H9 (cell line): Measurements from ENCODE around the gene SLC12A2. TPM values are rescaled to one million over a fixed set of nuclear protein-coding genes. Genes with fewer than 3 reads are reported as not detected.

ENCODE experiments used
- DNase-seq: peaks from one replicate; pipeline ENCODE4 v3.0.0-alpha.2; 2017
- H2AFZ ChIP-seq: one replicate; pipeline ENCODE4 v1.6.1; 2013; ENCODE audit warnings: mild to moderate bottlenecking, low read length, control low read depth, moderate library complexity
- H2AK5ac ChIP-seq: 2 replicates; pipeline ENCODE4 v1.6.1; 2013; ENCODE audit warnings: low read length, control low read depth, mixed read lengths; ENCODE audit not compliant: insufficient read length
- H2BK120ac ChIP-seq: one replicate; pipeline ENCODE4 v1.6.1; 2013; ENCODE audit warnings: low read depth, mild to moderate bottlenecking, low read length, control low read depth, inconsistent platforms; ENCODE audit not compliant: poor library complexity, severe bottlenecking
- H2BK12ac ChIP-seq: 2 replicates; pipeline ENCODE4 v1.6.1; 2013; ENCODE audit warnings: low read length, control low read depth, mixed read lengths, low read depth; ENCODE audit not compliant: insufficient read length
- H2BK15ac ChIP-seq: 2 replicates; pipeline ENCODE4 v1.6.1; 2013; ENCODE audit warnings: low read depth, low read length, control low read depth
- H2BK20ac ChIP-seq: one replicate; pipeline ENCODE4 v1.6.1; 2013; ENCODE audit warnings: low read depth, mild to moderate bottlenecking, low read length, control low read depth, inconsistent platforms; ENCODE audit not compliant: poor library complexity, severe bottlenecking
- H2BK5ac ChIP-seq: 2 replicates; pipeline ENCODE4 v1.6.1; 2013; ENCODE audit warnings: low read length, control low read depth, mixed read lengths; ENCODE audit not compliant: insufficient read length
- H3K14ac ChIP-seq: 2 replicates; pipeline ENCODE4 v1.6.1; 2013; ENCODE audit warnings: low read length, control low read depth; ENCODE audit not compliant: insufficient read depth
- H3K18ac ChIP-seq: 2 replicates; pipeline ENCODE4 v1.6.1; 2013; ENCODE audit warnings: low read depth, mild to moderate bottlenecking, mixed read lengths, low read length, control low read depth; ENCODE audit not compliant: insufficient read length
- H3K23ac ChIP-seq: 2 replicates; pipeline ENCODE4 v1.6.1; 2013; ENCODE audit warnings: low read length, control low read depth, mixed read lengths, low read depth; ENCODE audit not compliant: insufficient read length
- H3K23me2 ChIP-seq: 2 replicates; pipeline ENCODE4 v1.6.1; 2013; ENCODE audit warnings: low read depth, mild to moderate bottlenecking, mixed read lengths, low read length, control low read depth; ENCODE audit not compliant: insufficient read length, poor library complexity, severe bottlenecking
- H3K27ac ChIP-seq: 2 replicates; pipeline ENCODE4 v1.5.1; 2013; ENCODE audit warnings: low read length, control low read depth, mixed read lengths, low read depth; ENCODE audit not compliant: insufficient read length
- H3K27me3 ChIP-seq: 2 replicates; pipeline ENCODE4 v1.6.1; 2013; ENCODE audit warnings: low read length, control low read depth, inconsistent platforms; ENCODE audit not compliant: insufficient read depth
- H3K4ac ChIP-seq: 2 replicates; pipeline ENCODE4 v1.6.1; 2013; ENCODE audit warnings: low read depth, mild to moderate bottlenecking, control low read depth, inconsistent platforms, low read length, moderate library complexity
- H3K4me1 ChIP-seq: 2 replicates; pipeline ENCODE4 v1.6.1; 2013; ENCODE audit warnings: low read length, control low read depth, inconsistent platforms; ENCODE audit not compliant: insufficient read depth
- H3K4me2 ChIP-seq: 2 replicates; pipeline ENCODE4 v1.6.1; 2013; ENCODE audit warnings: low read length, control low read depth, mixed read lengths; ENCODE audit not compliant: insufficient read length, insufficient read depth
- H3K56ac ChIP-seq: 2 replicates; pipeline ENCODE4 v1.6.1; 2013; ENCODE audit warnings: low read depth, mild to moderate bottlenecking, mixed read lengths, low read length, control low read depth; ENCODE audit not compliant: insufficient read length
- H3K79me1 ChIP-seq: 2 replicates; pipeline ENCODE4 v1.6.1; 2013; ENCODE audit warnings: low read depth, mild to moderate bottlenecking, moderate library complexity, low read length, control low read depth, inconsistent platforms; ENCODE audit not compliant: insufficient read depth, poor library complexity, severe bottlenecking
- H3K79me2 ChIP-seq: 2 replicates; pipeline ENCODE4 v1.6.1; 2013; ENCODE audit warnings: low read length, control low read depth, inconsistent platforms; ENCODE audit not compliant: insufficient read depth
- H3K9ac ChIP-seq: 2 replicates; pipeline ENCODE4 v1.6.1; 2013; ENCODE audit warnings: low read length, control low read depth, mixed read lengths; ENCODE audit not compliant: insufficient read length; ENCODE audit errors: extremely low read depth
- H3K9me3 ChIP-seq: one replicate; pipeline ENCODE4 v1.6.1; 2013; ENCODE audit warnings: low read depth, low read length, inconsistent platforms; ENCODE audit not compliant: control insufficient read depth
- H3T11ph ChIP-seq: one replicate; pipeline ENCODE4 v1.6.1; 2013; ENCODE audit warnings: mild to moderate bottlenecking, low read length, control low read depth, inconsistent platforms
- H4K20me1 ChIP-seq: one replicate; pipeline ENCODE4 v1.6.1; 2013; ENCODE audit not compliant: control insufficient read depth, insufficient read length, insufficient read depth
- H4K5ac ChIP-seq: 2 replicates; pipeline ENCODE4 v1.6.1; 2013; ENCODE audit warnings: low read depth, mild to moderate bottlenecking, mixed read lengths, low read length, control low read depth; ENCODE audit not compliant: insufficient read length
- H4K8ac ChIP-seq: replicated peaks from 2 replicates; pipeline ENCODE4 v1.6.1; 2013; ENCODE audit warnings: low read length, control low read depth, mixed read lengths, low read depth; ENCODE audit not compliant: insufficient read length
- H4K91ac ChIP-seq: 2 replicates; pipeline ENCODE4 v1.6.1; 2013; ENCODE audit warnings: low read depth, mild to moderate bottlenecking, moderate library complexity, mixed read lengths, low read length, control low read depth; ENCODE audit not compliant: insufficient read length
- H3K27ac Mint-ChIP-seq, 3 experiments: 2 replicates in 2 of 3; 3 replicates in 1 of 3; pipeline ENCODE4 v1.8.0; 2020 to 2021; ENCODE audit warnings: mixed read lengths in 3 of 3, mild to moderate bottlenecking in 1 of 3, moderate library complexity in 1 of 3
- H3K27me3 Mint-ChIP-seq: 2 replicates; pipeline ENCODE4 v1.8.0; 2021; ENCODE audit warnings: low read depth, mild to moderate bottlenecking, moderate library complexity, mixed read lengths
- H3K36me3 Mint-ChIP-seq, 3 experiments: 2 replicates in 2 of 3; 3 replicates in 1 of 3; pipeline ENCODE4 v1.8.0; 2020 to 2021; ENCODE audit warnings: low read depth in 3 of 3, mixed read lengths in 3 of 3; ENCODE audit not compliant: insufficient read depth in 1 of 3
- H3K4me1 Mint-ChIP-seq, 2 experiments: 2 replicates each; pipeline ENCODE4 v1.8.0; 2020; ENCODE audit warnings: mixed read lengths in 2 of 2
- H3K4me3 Mint-ChIP-seq, 2 experiments: 2 replicates in 1 of 2; 3 replicates in 1 of 2; pipeline ENCODE4 v1.8.0; 2020 to 2021; ENCODE audit warnings: mild to moderate bottlenecking in 2 of 2, mixed read lengths in 2 of 2, moderate library complexity in 1 of 2
- H3K9me3 Mint-ChIP-seq, 2 experiments: 2 replicates in 1 of 2; 3 replicates in 1 of 2; pipeline ENCODE4 v1.8.0; 2020; ENCODE audit warnings: mild to moderate bottlenecking in 2 of 2, mixed read lengths in 2 of 2, moderate library complexity in 1 of 2
- WGBS: extraction: QIAGEN DNeasy Blood & Tissue Kit; methylation state at CpG from one replicate; pipeline ENCODE4 v1.1.7; 2013; ENCODE audit warnings: missing lambda C conversion rate, low lambda C conversion rate, mixed read lengths; ENCODE audit not compliant: insufficient read length; ENCODE audit errors: extremely low coverage; 5-methylcytosine and 5-hydroxymethylcytosine counted together
- total RNA-seq: library from RNA; stranded (reverse); gene quantifications from 2 replicates; pipeline ENCODE4 v1.2.1, GENCODE V29; 2021
- TF ChIP-seq, protein P1 (sequence below): fragments of 200-600 bp; sonication (generic); conservative IDR thresholded peaks from 3 replicates; pipeline ENCODE4 v1.8.0; 2021; ENCODE audit warnings: antibody characterized with exemption, mild to moderate bottlenecking

Gene SLC12A2
- total RNA-seq, 1 experiment from 2014 or later, result 17.9 TPM

DNA sequence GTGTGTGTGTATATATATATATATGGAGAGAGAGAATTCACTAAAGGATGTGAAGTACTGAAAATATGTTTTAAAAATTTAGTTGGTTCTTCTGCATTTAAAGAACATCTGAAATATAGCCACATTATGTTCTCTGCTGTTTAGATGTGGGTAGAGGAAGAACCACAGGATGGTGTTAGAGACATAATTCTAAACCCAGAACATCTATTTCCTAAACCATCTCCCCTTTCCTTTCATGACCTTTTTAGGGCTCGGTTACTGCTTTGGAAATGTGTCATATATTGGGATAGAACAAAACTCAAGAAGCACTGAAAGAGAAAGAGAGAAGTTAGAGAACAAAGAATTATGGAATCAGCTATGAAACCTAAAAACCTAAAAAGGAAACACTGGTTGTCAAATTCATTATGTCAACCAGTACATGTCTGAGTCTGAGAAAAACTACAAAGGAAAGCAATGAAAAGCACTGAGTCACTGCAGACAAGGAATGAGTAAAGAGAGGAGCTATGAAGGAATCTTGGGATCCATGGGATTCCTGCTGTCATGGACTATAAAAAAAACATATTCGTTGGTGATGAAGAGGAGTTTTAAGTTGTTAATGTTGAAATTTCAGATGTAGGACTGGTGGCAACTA, 28.4 kb downstream of the SLC12A2 start:
- H3K4me2 ChIP-seq, result no peak overlapping the region

More for the DNA sequence above, 28.4 kb downstream of the SLC12A2 start:
- no peak overlapping the region for H3K56ac ChIP-seq
- no peak overlapping the region for H2BK12ac ChIP-seq
- no peak overlapping the region for H2AK5ac ChIP-seq
- H3K79me2 ChIP-seq, result no peaks in the 10 kb centered on the region
- H3K18ac ChIP-seq, result no peak overlapping the region
- DNase-seq, result no peak
- no peaks in the 10 kb centered on the region for H4K20me1 ChIP-seq
- no peaks in the 10 kb centered on the region for H3K9me3 ChIP-seq
- H3K79me1 ChIP-seq, result no peaks in the 10 kb centered on the region
- no peak overlapping the region for H3T11ph ChIP-seq
- no peak overlapping the region for H3K4ac ChIP-seq
- TF ChIP-seq, protein P1, sequence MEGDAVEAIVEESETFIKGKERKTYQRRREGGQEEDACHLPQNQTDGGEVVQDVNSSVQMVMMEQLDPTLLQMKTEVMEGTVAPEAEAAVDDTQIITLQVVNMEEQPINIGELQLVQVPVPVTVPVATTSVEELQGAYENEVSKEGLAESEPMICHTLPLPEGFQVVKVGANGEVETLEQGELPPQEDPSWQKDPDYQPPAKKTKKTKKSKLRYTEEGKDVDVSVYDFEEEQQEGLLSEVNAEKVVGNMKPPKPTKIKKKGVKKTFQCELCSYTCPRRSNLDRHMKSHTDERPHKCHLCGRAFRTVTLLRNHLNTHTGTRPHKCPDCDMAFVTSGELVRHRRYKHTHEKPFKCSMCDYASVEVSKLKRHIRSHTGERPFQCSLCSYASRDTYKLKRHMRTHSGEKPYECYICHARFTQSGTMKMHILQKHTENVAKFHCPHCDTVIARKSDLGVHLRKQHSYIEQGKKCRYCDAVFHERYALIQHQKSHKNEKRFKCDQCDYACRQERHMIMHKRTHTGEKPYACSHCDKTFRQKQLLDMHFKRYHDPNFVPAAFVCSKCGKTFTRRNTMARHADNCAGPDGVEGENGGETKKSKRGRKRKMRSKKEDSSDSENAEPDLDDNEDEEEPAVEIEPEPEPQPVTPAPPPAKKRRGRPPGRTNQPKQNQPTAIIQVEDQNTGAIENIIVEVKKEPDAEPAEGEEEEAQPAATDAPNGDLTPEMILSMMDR, result no peak
- Mint-ChIP-seq H3K9me3 (no peaks in the 10 kb centered on the region), H3K27me3 (no peaks in the 10 kb centered on the region), H3K27ac (no peak overlapping the region; a peak in 1 of 7 replicates), H3K4me3 (no peak overlapping the region), H3K36me3 (peaks cover 7 to 17% (median 16%) of the 10 kb centered on the region in 3 experiments; a peak in 6 of 7 replicates), H3K4me1 (no peaks in the 10 kb centered on the region)
- no peak overlapping the region for H2BK120ac ChIP-seq
- H2AFZ ChIP-seq, result no peak overlapping the region
- no peak overlapping the region for H3K9ac ChIP-seq
- H4K8ac ChIP-seq, result no peak overlapping the region
- H3K27me3 ChIP-seq, result no peaks in the 10 kb centered on the region
- H4K91ac ChIP-seq, result no peak overlapping the region
- no peak overlapping the region for H2BK5ac ChIP-seq
- no peaks in the 10 kb centered on the region for H3K23me2 ChIP-seq
- no peaks in the 10 kb centered on the region for H3K4me1 ChIP-seq
- H3K14ac ChIP-seq, result no peak overlapping the region
- H2BK20ac ChIP-seq, result no peak overlapping the region
- H2BK15ac ChIP-seq, result no peak overlapping the region
- no peak overlapping the region for H3K23ac ChIP-seq
- no CpG with 5 or more reads among the region's 2 CpGs for WGBS
- no peak overlapping the region for H3K27ac ChIP-seq
- no peak overlapping the region for H4K5ac ChIP-seq
